ENCODE results near the gene GRAMD1B. TPM values are rescaled to one million over a fixed set of nuclear protein-coding genes. Genes with fewer than 3 reads are reported as not detected.
"Not testable (repeated sequence)": the region's sequence is repeated elsewhere in the genome, so short reads cannot be mapped to it uniquely, and the experiment has no call there.

Gene GRAMD1B
- total RNA-seq, 2 donors from 2014 or later = 0.66 to 3.4 TPM

GRCh38 chr11:123653827-123654565, 223.9 kb downstream of the GRAMD1B start:
- intact Hi-C loops (cut with DNase I) = no loop called here
- ATAC-seq (peak; percentile 70), DNase-seq (peak; percentile 38 to 62 (median 50))
- Histone ChIP-seq H3K9me3 (no peaks in the 10 kb centered on the region), H3K27me3 (no peaks in the 10 kb centered on the region), H3K4me3 (peak overlapping the region; percentile 18 to 70), H3K27ac (peak overlapping the region in 3 of 4 donors; percentile 54 to 80 (median 77)), H3K36me3 (replicated peaks in 1 of 2; ENCODE audit: insufficient read depth in 1 of 2, low read depth in 2 of 2) (no peaks in the 10 kb centered on the region), H3K4me1 (peaks cover 12% of the 10 kb centered on the region)
- WGBS, 2 donors = 0 to 2% methylated on average over 6 to 62 of the region's 64 CpGs
- TF ChIP-seq CTCF (IDR thresholded peaks at IDR 0.05) (peak in 1 of 7 experiments; percentile 7), POLR2A (IDR thresholded peaks at IDR 0.05) (no peak)

GRCh38 chr11:123654566-123655081, 224.6 kb downstream of the GRAMD1B start, which contains the start of gene SCN3B:
Gene SCN3B, minus strand, starts transcription at chr11:123654624. Its CDS starts 823 bp downstream, at chr11:123653801.
- Histone ChIP-seq H3K27me3 (no peaks in the 10 kb centered on the region), H3K36me3 (replicated peaks in 1 of 2; ENCODE audit: insufficient read depth in 1 of 2, low read depth in 2 of 2) (no peaks in the 10 kb centered on the region), H3K9me3 (no peaks in the 10 kb centered on the region), H3K4me3 (peak within 1 kb of the TSS; percentile 18 to 70), H3K27ac (peak within 1 kb of the TSS in 3 of 4 donors; percentile 54 to 80 (median 77)), H3K4me1 (peaks cover 12% of the 10 kb centered on the region)
- intact Hi-C loops (cut with DNase I) = no loop called here
- peak in 2 of 3 donors; percentile 38 to 52 for TF ChIP-seq POLR2A (IDR thresholded peaks at IDR 0.05)
- no peak for TF ChIP-seq CTCF (IDR thresholded peaks at IDR 0.05)
- peak; percentile 95 for ATAC-seq
- peak; percentile 70 to 83 (median 80) for DNase-seq
- 0% methylated on average over 20 to 42 of the region's 44 CpGs for WGBS, 2 donors

GRCh38 chr11:123659311-123659710, 229.2 kb downstream of the GRAMD1B start:
- intact Hi-C loops (cut with DNase I) = no loop called here
- ATAC-seq (no peak), DNase-seq (no peak)
- TF ChIP-seq POLR2A (IDR thresholded peaks at IDR 0.05) = no peak
- no peak for TF ChIP-seq CTCF (IDR thresholded peaks at IDR 0.05)
- no peaks in the 10 kb centered on the region for H3K9me3 ChIP-seq
- H3K27me3 ChIP-seq = no peaks in the 10 kb centered on the region
- 44 to 58% methylated on average over 2 of the region's 2 CpGs for WGBS, 2 donors
- H3K27ac ChIP-seq = no peak overlapping the region
- no peak overlapping the region for H3K4me3 ChIP-seq
- H3K4me1 ChIP-seq = peaks cover 6% of the 10 kb centered on the region
- H3K36me3 ChIP-seq (replicated peaks in 1 of 2; ENCODE audit: insufficient read depth in 1 of 2, low read depth in 2 of 2) = no peaks in the 10 kb centered on the region

- DNase-seq; H3K4me3 ChIP-seq; H3K9me3 ChIP-seq; intact Hi-C loops (cut with DNase I); ATAC-seq; H3K27ac ChIP-seq; H3K4me1 ChIP-seq; H3K36me3 ChIP-seq (replicated peaks in 1 of 2; ENCODE audit: insufficient read depth in 1 of 2, low read depth in 2 of 2); H3K27me3 ChIP-seq: not testable (repeated sequence)
- 44 to 57% methylated on average over 3 of the region's 3 CpGs for WGBS, 2 donors
Observed at GRCh38 chr11:123659965-123660364, 229.9 kb downstream of the GRAMD1B start.

GRCh38 chr11:123665306-123665705, 235.2 kb downstream of the GRAMD1B start:
- no peaks in the 10 kb centered on the region for H3K36me3 ChIP-seq (replicated peaks in 1 of 2; ENCODE audit: insufficient read depth in 1 of 2, low read depth in 2 of 2)
- H3K9me3 ChIP-seq = no peaks in the 10 kb centered on the region
- H3K27ac ChIP-seq = no peak overlapping the region
- no peak for TF ChIP-seq CTCF (IDR thresholded peaks at IDR 0.05)
- TF ChIP-seq POLR2A (IDR thresholded peaks at IDR 0.05) = no peak
- no peak for ATAC-seq
- H3K4me1 ChIP-seq = no peaks in the 10 kb centered on the region
- 73 to 83% methylated on average over 1 of the region's 1 CpG for WGBS, 2 donors
- no peak overlapping the region for H3K4me3 ChIP-seq
- DNase-seq = no peak
- intact Hi-C loops (cut with DNase I) = no loop called here
- H3K27me3 ChIP-seq = no peaks in the 10 kb centered on the region
